ENCODE data around the gene DDHD1. TPM values are rescaled to one million over a fixed set of nuclear protein-coding genes. Genes with fewer than 3 reads are reported as not detected.

DDHD1 gene
- total and polyA plus RNA-seq, 2 experiments from 2014 or later, result 6.2 to 18.8 TPM

GRCh38 chr14:53175375-53175774 is 22.3 kb upstream of the DDHD1 start:
- no peak overlapping the region for H3K4me3 ChIP-seq
- no peak for DNase-seq (ENCODE audit: low spot score)
- H2AFZ ChIP-seq, result no peak overlapping the region
- no peaks in the 10 kb centered on the region for H4K20me1 ChIP-seq (ENCODE audit: insufficient read depth, poor library complexity, severe bottlenecking)
- H3K9me2 ChIP-seq (replicated peaks; ENCODE audit: insufficient read depth), result no peaks in the 10 kb centered on the region
- H3K36me3 ChIP-seq (replicated peaks; ENCODE audit: insufficient read depth, low read depth), result no peaks in the 10 kb centered on the region
- 94% methylated on average over 4 of the region's 4 CpGs for WGBS (ENCODE audit: low lambda C conversion rate, missing lambda C conversion rate)
- H3K79me2 ChIP-seq, result no peaks in the 10 kb centered on the region
- H3K9me3 ChIP-seq (ENCODE audit: low read depth), result no peaks in the 10 kb centered on the region
- no peak overlapping the region for H3K27ac ChIP-seq
- no peaks in the 10 kb centered on the region for H3K27me3 ChIP-seq
- no peak for TF ChIP-seq EZH2phosphoT487 (IDR thresholded peaks at IDR 0.05; ENCODE audit: low read depth, severe bottlenecking, unreplicated experiment)
- no peak for TF ChIP-seq EZH2 (IDR thresholded peaks at IDR 0.05; ENCODE audit: borderline replicate concordance)
- no peak overlapping the region for H3K4me2 ChIP-seq
- H3K4me1 ChIP-seq (ENCODE audit: insufficient read depth), result no peaks in the 10 kb centered on the region

GRCh38 chr14:53174918-53175317 is 21.8 kb upstream of the DDHD1 start:
- H3K36me3 ChIP-seq (replicated peaks; ENCODE audit: insufficient read depth, low read depth), result no peaks in the 10 kb centered on the region
- no peak overlapping the region for H3K4me3 ChIP-seq
- H3K4me1 ChIP-seq (ENCODE audit: insufficient read depth), result no peaks in the 10 kb centered on the region
- H3K79me2 ChIP-seq, result no peaks in the 10 kb centered on the region
- 51% methylated on average over 4 of the region's 4 CpGs for WGBS (ENCODE audit: low lambda C conversion rate, missing lambda C conversion rate)
- no peaks in the 10 kb centered on the region for H3K9me3 ChIP-seq (ENCODE audit: low read depth)
- H2AFZ ChIP-seq, result no peak overlapping the region
- no peak overlapping the region for H3K4me2 ChIP-seq
- no peak overlapping the region for H3K27ac ChIP-seq
- no peaks in the 10 kb centered on the region for H3K27me3 ChIP-seq
- no peaks in the 10 kb centered on the region for H4K20me1 ChIP-seq (ENCODE audit: insufficient read depth, poor library complexity, severe bottlenecking)
- H3K9me2 ChIP-seq (replicated peaks; ENCODE audit: insufficient read depth), result no peaks in the 10 kb centered on the region
- TF ChIP-seq CTCF (IDR thresholded peaks at IDR 0.05; ENCODE audit: poor library complexity) (no peak), EZH2phosphoT487 (IDR thresholded peaks at IDR 0.05; ENCODE audit: low read depth, severe bottlenecking, unreplicated experiment) (no peak), EZH2 (IDR thresholded peaks at IDR 0.05; ENCODE audit: borderline replicate concordance) (no peak)
- no peak for DNase-seq (ENCODE audit: low spot score)

- TF ChIP-seq EZH2 (IDR thresholded peaks at IDR 0.05; ENCODE audit: borderline replicate concordance), result no peak
- no peak for TF ChIP-seq CTCF (IDR thresholded peaks at IDR 0.05; ENCODE audit: poor library complexity)
- no peak for TF ChIP-seq EZH2phosphoT487 (IDR thresholded peaks at IDR 0.05; ENCODE audit: low read depth, severe bottlenecking, unreplicated experiment)
- WGBS (ENCODE audit: low lambda C conversion rate, missing lambda C conversion rate), result 95% methylated on average over 9 of the region's 9 CpGs
- Histone ChIP-seq H3K4me1 (ENCODE audit: insufficient read depth) (no peaks in the 10 kb centered on the region), H3K4me3 (no peak overlapping the region), H3K9me3 (ENCODE audit: low read depth) (no peaks in the 10 kb centered on the region), H3K27ac (no peak overlapping the region), H4K20me1 (ENCODE audit: insufficient read depth, poor library complexity, severe bottlenecking) (no peaks in the 10 kb centered on the region), H3K36me3 (replicated peaks; ENCODE audit: insufficient read depth, low read depth) (no peaks in the 10 kb centered on the region), H3K79me2 (no peaks in the 10 kb centered on the region), H2AFZ (no peak overlapping the region), H3K9me2 (replicated peaks; ENCODE audit: insufficient read depth) (no peaks in the 10 kb centered on the region), H3K27me3 (no peaks in the 10 kb centered on the region), H3K4me2 (no peak overlapping the region)
- no peak for DNase-seq (ENCODE audit: low spot score)
These were observed 15.7 kb upstream of the DDHD1 start for GRCh38 chr14:53168786-53169185.

- no peaks in the 10 kb centered on the region for H3K4me1 ChIP-seq (ENCODE audit: insufficient read depth)
- no peaks in the 10 kb centered on the region for H3K27me3 ChIP-seq
- H2AFZ ChIP-seq, result no peak overlapping the region
- H3K9me2 ChIP-seq (replicated peaks; ENCODE audit: insufficient read depth), result no peaks in the 10 kb centered on the region
- H3K9me3 ChIP-seq (ENCODE audit: low read depth), result no peaks in the 10 kb centered on the region
- no peaks in the 10 kb centered on the region for H4K20me1 ChIP-seq (ENCODE audit: insufficient read depth, poor library complexity, severe bottlenecking)
- 54% methylated on average over 4 of the region's 4 CpGs for WGBS (ENCODE audit: low lambda C conversion rate, missing lambda C conversion rate)
- no peak for TF ChIP-seq EZH2 (IDR thresholded peaks at IDR 0.05; ENCODE audit: borderline replicate concordance)
- TF ChIP-seq CTCF (IDR thresholded peaks at IDR 0.05; ENCODE audit: poor library complexity), result no peak
- TF ChIP-seq EZH2phosphoT487 (IDR thresholded peaks at IDR 0.05; ENCODE audit: low read depth, severe bottlenecking, unreplicated experiment), result no peak
- H3K36me3 ChIP-seq (replicated peaks; ENCODE audit: insufficient read depth, low read depth), result no peaks in the 10 kb centered on the region
- H3K4me2 ChIP-seq, result no peak overlapping the region
- no peak overlapping the region for H3K27ac ChIP-seq
- no peak overlapping the region for H3K4me3 ChIP-seq
- no peak for DNase-seq (ENCODE audit: low spot score)
- H3K79me2 ChIP-seq, result no peaks in the 10 kb centered on the region
These were observed 14.6 kb upstream of the DDHD1 start for GRCh38 chr14:53167602-53168328.
